GM19193 (cell line): ENCODE data around the gene CFAP45.

ENCODE experiments used
- POLR2A ChIP-seq: IDR thresholded peaks from 4 replicates; pipeline ENCODE4 v1.6.1; 2011; ENCODE audit not compliant: insufficient read depth, insufficient read length; ENCODE audit errors: extremely low read depth

Gene CFAP45, protein sequence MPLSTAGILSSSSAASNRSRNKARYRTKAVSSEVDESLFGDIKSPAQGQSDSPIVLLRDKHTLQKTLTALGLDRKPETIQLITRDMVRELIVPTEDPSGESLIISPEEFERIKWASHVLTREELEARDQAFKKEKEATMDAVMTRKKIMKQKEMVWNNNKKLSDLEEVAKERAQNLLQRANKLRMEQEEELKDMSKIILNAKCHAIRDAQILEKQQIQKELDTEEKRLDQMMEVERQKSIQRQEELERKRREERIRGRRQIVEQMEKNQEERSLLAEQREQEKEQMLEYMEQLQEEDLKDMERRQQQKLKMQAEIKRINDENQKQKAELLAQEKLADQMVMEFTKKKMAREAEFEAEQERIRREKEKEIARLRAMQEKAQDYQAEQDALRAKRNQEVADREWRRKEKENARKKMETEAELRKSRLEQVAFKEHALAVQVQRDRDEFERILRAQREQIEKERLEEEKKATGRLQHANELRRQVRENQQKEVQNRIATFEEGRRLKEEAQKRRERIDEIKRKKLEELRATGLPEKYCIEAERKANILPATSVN

GRCh38 chr1:159900086-159900680, at the start of gene CFAP45:
Gene CFAP45 (minus strand): TSS chr1:159900165. CDS start chr1:159900098, 67 bp downstream.
- TF ChIP-seq POLR2A: no peak

GRCh38 chr1:159949123-159949522, 49.2 kb upstream of the CFAP45 start:
- no peak for TF ChIP-seq POLR2A

DNA sequence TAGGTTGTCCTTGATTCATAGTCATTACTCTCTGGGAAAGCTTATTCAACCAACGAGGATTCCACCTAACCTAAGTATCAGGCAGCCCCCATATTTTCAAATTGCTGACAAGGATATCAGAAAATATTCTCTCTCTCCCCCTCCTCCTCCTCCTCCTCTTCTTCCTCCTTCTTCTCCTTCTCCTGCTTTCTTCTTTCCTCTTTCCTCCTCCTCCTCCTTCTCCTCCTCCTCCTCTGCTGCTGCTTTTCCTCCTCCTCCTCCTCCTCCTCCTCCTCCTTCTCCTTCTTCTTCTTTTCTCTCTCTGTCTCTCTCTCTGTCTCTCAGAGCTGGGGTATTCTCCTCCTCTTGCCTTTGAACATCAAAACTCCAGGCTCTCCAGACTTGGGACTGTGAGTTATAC, 48.0 kb upstream of the CFAP45 start:
- TF ChIP-seq POLR2A: no peak

- no peak for TF ChIP-seq POLR2A
These were observed 46.5 kb upstream of the CFAP45 start for GRCh38 chr1:159946242-159947187.

- no peak for TF ChIP-seq POLR2A
These were observed 45.7 kb upstream of the CFAP45 start, which contains the start of gene IGSF9 for GRCh38 chr1:159945483-159946241. Gene IGSF9 (minus strand): TSS chr1:159945613. CDS start chr1:159943454, 2,159 bp downstream.

GRCh38 chr1:159944623-159945455, 44.9 kb upstream of the CFAP45 start:
- no peak for TF ChIP-seq POLR2A

DNA sequence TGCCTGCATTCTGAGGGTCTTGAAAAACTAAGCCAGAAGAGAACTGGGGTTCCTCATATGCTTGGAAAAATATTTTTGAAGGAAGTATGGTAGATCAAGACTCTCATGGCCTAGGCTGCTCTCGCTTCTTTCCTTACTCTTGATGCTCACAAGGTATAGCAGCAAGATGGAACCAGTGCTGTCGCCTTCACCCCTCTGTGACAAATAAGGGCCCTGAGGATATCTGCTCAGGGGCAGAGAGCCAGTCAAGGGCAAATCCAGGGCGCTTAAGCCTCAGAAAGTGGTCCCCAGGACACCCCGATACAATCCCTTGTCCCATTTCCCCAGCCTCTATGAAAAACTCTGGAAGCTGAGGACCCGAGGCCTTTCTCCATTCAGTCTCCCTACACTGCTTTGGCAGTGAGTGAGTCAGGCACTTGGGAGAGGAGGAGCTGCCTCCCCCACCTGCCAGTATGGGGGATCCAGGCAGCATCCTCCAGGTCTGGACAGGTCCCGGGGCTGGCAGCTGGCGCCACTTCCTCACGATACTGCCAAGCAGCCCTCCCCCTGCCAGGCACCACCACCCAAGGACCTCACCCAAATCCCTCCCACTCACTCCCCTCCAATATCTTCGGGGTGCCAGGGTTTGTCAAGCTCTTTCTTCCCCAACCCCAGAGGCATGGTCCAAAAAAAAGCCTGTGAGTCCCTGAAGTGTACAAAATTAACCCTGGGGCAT, 44.1 kb upstream of the CFAP45 start:
- TF ChIP-seq POLR2A: no peak

DNA sequence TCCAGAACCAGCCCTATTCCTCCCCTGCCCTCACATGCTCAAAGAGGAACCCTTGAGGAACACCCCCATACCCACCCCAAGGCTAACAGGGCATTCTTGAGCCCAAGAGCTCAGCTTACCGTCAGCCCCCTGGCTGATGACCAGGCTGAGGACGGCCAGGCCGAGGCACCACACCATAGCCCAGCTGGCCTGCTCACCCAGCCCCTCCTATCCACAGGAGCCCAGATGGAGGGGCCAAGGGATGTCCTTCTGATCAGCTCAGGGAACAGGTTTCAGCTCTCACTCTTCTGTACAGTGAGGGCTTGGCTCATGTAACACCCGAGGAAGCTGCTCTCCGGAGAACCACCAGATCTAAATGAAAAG, 43.3 kb upstream of the CFAP45 start:
- no peak for TF ChIP-seq POLR2A

- no peak for TF ChIP-seq POLR2A
These were observed 42.8 kb upstream of the CFAP45 start for GRCh38 chr1:159942632-159943277.

- no peak for TF ChIP-seq POLR2A
These were observed 41.9 kb upstream of the CFAP45 start for GRCh38 chr1:159941591-159942560.

GRCh38 chr1:159941141-159941540, 41.2 kb upstream of the CFAP45 start:
- TF ChIP-seq POLR2A: no peak

DNA sequence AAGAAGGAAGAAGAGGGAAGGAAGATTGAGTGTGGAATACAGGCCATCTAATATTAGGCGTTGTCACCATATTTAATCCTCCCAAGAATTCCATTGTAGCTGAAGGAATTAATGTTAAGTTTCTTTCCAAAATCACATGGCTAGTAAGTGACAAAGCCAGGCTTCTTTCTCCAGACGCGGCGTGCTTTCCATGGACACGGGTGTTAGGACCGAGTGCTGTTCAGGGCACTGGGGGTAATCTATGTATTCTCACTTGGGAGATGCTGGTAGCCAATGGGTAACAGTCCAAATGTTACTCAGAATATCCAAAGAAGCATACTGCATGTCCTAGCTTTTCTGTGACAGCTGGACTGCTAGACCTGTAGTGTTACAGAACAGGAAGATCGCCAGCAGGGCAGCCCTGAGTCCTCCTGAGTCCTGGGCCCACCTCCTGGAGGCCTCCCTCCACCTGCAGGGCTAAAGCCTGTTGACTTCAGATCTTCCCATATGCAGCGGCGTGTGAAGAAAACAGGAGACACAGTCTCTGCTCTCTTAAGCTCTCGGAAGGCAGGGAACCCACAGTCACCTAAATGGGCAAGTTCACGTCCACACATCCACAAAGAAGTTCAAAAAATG, 40.1 kb upstream of the CFAP45 start:
- TF ChIP-seq POLR2A: no peak
